Measurements from ENCODE around the gene BMPR1A. TPM values are rescaled to one million over a fixed set of nuclear protein-coding genes. Genes with fewer than 3 reads are reported as not detected.

BMPR1A gene
- total and polyA plus RNA-seq, 10 of the 15 experiments (the other 5 are each of a cell fraction or from before 2014, with no cell fraction given), result 2.3 to 22.7 (median 13.1) TPM

DNA sequence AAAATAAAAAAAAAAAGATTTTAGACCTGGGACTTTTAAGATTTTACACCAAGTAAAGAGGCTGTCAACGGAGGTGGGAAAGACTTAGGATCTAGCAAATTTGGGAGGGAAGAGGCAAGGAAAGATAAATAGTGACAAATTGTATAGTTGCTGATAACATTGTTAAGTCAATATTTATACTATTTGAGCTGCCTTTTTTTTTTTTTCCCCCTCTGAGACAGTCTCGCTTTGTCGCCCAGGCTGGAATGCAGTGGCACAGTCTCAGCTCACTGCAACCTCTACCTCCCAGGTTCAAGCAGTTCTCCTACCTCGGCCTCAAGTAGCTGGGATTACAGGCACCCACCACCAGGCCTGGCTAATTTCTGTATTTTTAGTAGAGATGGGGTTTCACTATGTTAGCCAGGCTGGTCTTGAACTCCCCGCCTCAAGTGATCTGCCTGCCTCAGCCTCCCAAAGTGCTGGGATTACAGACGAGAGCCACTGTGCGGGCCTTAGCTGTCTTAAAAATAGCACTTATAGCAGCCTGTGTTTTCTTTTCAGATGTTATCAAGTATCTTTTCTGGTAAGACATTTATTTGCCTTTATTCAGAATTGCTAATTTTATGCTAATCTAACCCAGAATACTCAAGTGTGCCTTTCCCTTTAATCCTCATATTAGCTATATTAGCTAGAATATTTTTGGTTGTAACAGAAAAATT is 106.5 kb downstream of the BMPR1A start:
- Histone ChIP-seq H3K4me2 (ENCODE audit: control insufficient read depth, insufficient read depth) (no peak overlapping the region), H3K79me2 (ENCODE audit: control insufficient read depth, insufficient read depth, low read length) (no peaks in the 10 kb centered on the region), H3K4me3 (no peak overlapping the region), H3K9me3 (replicated peaks; ENCODE audit: control insufficient read depth, insufficient read depth, low read length) (no peaks in the 10 kb centered on the region), H3K36me3 (ENCODE audit: control insufficient read depth in 2 of 2, insufficient read depth in 2 of 2, low read length in 1 of 2) (no peaks in the 10 kb centered on the region), H3K9ac (ENCODE audit: control insufficient read depth, insufficient read depth, low read length) (no peak overlapping the region), H3K27me3 (replicated peaks in 1 of 2; ENCODE audit: control insufficient read depth in 2 of 2, insufficient read depth in 2 of 2, low read length in 1 of 2) (no peaks in the 10 kb centered on the region), H3K27ac (ENCODE audit: control insufficient read depth, insufficient read depth) (no peak overlapping the region), H2AFZ (ENCODE audit: control insufficient read depth, low read depth, low read length) (no peak overlapping the region), H4K20me1 (ENCODE audit: control insufficient read depth, insufficient read depth) (no peaks in the 10 kb centered on the region), H3K4me1 (ENCODE audit: control insufficient read depth, insufficient read depth, low read length) (no peaks in the 10 kb centered on the region)
- no peak for ATAC-seq
- SMC1A ChIA-PET (ENCODE audit: uncharacterized antibody, unreplicated experiment), result no interaction called here
- FAIRE-seq, result no peak
- TF ChIP-seq EZH2 (IDR thresholded peaks at IDR 0.05; ENCODE audit: borderline replicate concordance, control insufficient read depth, low read depth, low read length) (no peak), KDM1A (IDR thresholded peaks at IDR 0.05; ENCODE audit: borderline replicate concordance) (no peak), ETV6 (conservative IDR thresholded peaks at IDR 0.05 in 1 of 2, IDR thresholded peaks at IDR 0.05 in 1 of 2; ENCODE audit: borderline replicate concordance in 1 of 2, low read depth in 1 of 2) (no peak), MXI1 (IDR thresholded peaks at IDR 0.05; ENCODE audit: low read depth, low read length) (no peak), NFYA (IDR thresholded peaks at IDR 0.05; ENCODE audit: borderline replicate concordance, low read depth, low read length) (no peak), CREM (IDR thresholded peaks at IDR 0.05; ENCODE audit: low read depth) (no peak), MEF2A (IDR thresholded peaks at IDR 0.05; ENCODE audit: insufficient read depth, low read depth, low read length) (no peak), ZNF207 (IDR thresholded peaks at IDR 0.05; ENCODE audit: borderline replicate concordance) (no peak)
- TF ChIP-seq, protein P1, sequence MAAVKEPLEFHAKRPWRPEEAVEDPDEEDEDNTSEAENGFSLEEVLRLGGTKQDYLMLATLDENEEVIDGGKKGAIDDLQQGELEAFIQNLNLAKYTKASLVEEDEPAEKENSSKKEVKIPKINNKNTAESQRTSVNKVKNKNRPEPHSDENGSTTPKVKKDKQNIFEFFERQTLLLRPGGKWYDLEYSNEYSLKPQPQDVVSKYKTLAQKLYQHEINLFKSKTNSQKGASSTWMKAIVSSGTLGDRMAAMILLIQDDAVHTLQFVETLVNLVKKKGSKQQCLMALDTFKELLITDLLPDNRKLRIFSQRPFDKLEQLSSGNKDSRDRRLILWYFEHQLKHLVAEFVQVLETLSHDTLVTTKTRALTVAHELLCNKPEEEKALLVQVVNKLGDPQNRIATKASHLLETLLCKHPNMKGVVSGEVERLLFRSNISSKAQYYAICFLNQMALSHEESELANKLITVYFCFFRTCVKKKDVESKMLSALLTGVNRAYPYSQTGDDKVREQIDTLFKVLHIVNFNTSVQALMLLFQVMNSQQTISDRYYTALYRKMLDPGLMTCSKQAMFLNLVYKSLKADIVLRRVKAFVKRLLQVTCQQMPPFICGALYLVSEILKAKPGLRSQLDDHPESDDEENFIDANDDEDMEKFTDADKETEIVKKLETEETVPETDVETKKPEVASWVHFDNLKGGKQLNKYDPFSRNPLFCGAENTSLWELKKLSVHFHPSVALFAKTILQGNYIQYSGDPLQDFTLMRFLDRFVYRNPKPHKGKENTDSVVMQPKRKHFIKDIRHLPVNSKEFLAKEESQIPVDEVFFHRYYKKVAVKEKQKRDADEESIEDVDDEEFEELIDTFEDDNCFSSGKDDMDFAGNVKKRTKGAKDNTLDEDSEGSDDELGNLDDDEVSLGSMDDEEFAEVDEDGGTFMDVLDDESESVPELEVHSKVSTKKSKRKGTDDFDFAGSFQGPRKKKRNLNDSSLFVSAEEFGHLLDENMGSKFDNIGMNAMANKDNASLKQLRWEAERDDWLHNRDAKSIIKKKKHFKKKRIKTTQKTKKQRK (IDR thresholded peaks at IDR 0.05; ENCODE audit: low read depth, low read length), result no peak
- intact Hi-C loops (cut with micrococcal nuclease; ENCODE audit: unreplicated experiment), result no loop called here
- WGBS (ENCODE audit: insufficient coverage, insufficient replicate concordance, low lambda C conversion rate, missing lambda C conversion rate), result 92% methylated on average over 7 of the region's 7 CpGs
- CTCF ChIA-PET, result no interaction called here
- BruUV-seq (replicated peaks), result no TSS peak
- in situ Hi-C loops (cut with MboI), result no loop called here
- DNase-seq (ENCODE audit: low read depth, low spot score), result no peak
- POLR2A ChIA-PET, result interaction anchor here (1.0 kb wide), 1 partner anchor 26 kb away, joined by 3 read pairs; no protein-coding TSS in a partner anchor
- RAD21 ChIA-PET (ENCODE audit: unreplicated experiment), result no interaction called here

Measured in GM12878 (cell line).